K562 (cell line): Measurements from ENCODE around the gene CRLF1. TPM values are rescaled to one million over a fixed set of nuclear protein-coding genes. Genes with fewer than 3 reads are reported as not detected.

ENCODE experiments used
- ATAC-seq: fragments of 200-7000 bp; cut with Tn5 transposase; 3 replicates; pipeline ENCODE4 v1.9.1; 2020; ENCODE audit warnings: moderate library complexity
- BruUV-seq: library from RNA; stranded (reverse); fragments of 400-500 nt; replicated peaks from 2 replicates; lab custom pipeline; 2021; lab: Mats Ljungman, UMichigan
- CTCF ChIA-PET: fragments of 300-600 bp; formaldehyde crosslinking; extraction: SDS; loops from one replicate; lab custom pipeline; 2021; ENCODE audit warnings: low intra/inter-chr PET ratio; lab: Yijun Ruan, JAX
- POLR2A ChIA-PET: fragments of 300-600, 350-650 bp; sonication (Branson Sonifier 250); formaldehyde crosslinking; extraction: SDS; loops from one replicate; lab custom pipeline; 2021; ENCODE audit warnings: antibody characterized with exemption, inconsistent platforms; lab: Yijun Ruan, JAX
- DNase-seq, 4 experiments: peaks; one replicate each; pipeline versions ENCODE4 v3.0.0 to v3.0.0-alpha.2; 2011 to 2018; ENCODE audit warnings: low spot score in 3 of 4, mixed read lengths in 3 of 4; ENCODE audit errors: extremely low read depth in 1 of 4
- FAIRE-seq: peaks from 2 replicates; lab custom pipeline; 2011; peaks lifted over from hg19 to GRCh38; lab: Jason Lieb, UNC
- H2AFZ ChIP-seq: 2 replicates; pipeline ENCODE4 v1.6.0; 2011; ENCODE audit warnings: low read depth, low read length, control low read depth, inconsistent platforms
- H3K27ac ChIP-seq: fragments of 200-600 bp; 3 replicates; pipeline ENCODE4 v1.8.0; 2011; ENCODE audit warnings: low read depth, mild to moderate bottlenecking, control low read depth, inconsistent platforms, low read length, moderate library complexity, mixed read lengths; ENCODE audit errors: extremely low read depth
- H3K27me3 ChIP-seq, 2 experiments: fragments of 300-600 bp in 1 of 2; 2 replicates in 1 of 2; 3 replicates in 1 of 2; pipeline versions ENCODE4 v1.6.0 to v1.8.0; 2011; ENCODE audit warnings: inconsistent platforms in 2 of 2, low read length in 2 of 2, mild to moderate bottlenecking in 1 of 2, mixed read lengths in 1 of 2, moderate library complexity in 1 of 2; ENCODE audit not compliant: control insufficient read depth in 2 of 2, insufficient read depth in 2 of 2
- H3K36me3 ChIP-seq: fragments of 300-600 bp; 3 replicates; pipeline ENCODE4 v1.8.0; 2011; ENCODE audit warnings: mild to moderate bottlenecking, low read length, inconsistent platforms; ENCODE audit not compliant: control insufficient read depth, insufficient read depth
- H3K4me1 ChIP-seq, 2 experiments: fragments of 200-600 bp in 1 of 2; replicated peaks in 1 of 2; 2 replicates in 1 of 2; 3 replicates in 1 of 2; pipeline versions ENCODE4 v1.5.1 to v1.8.0; 2011; ENCODE audit warnings: inconsistent platforms in 2 of 2, low read length in 2 of 2, mild to moderate bottlenecking in 1 of 2, mixed read lengths in 1 of 2, moderate library complexity in 1 of 2; ENCODE audit not compliant: control insufficient read depth in 2 of 2, insufficient read depth in 2 of 2
- H3K4me2 ChIP-seq: 2 replicates; pipeline ENCODE4 v1.6.1; 2011; ENCODE audit warnings: low read length, control low read depth, inconsistent platforms, mixed read lengths; ENCODE audit not compliant: insufficient read depth
- H3K4me3 ChIP-seq: fragments of 200-600 bp; sonication (generic), shearing (Covaris generic); 2 replicates; pipeline ENCODE4 v1.5.1; 2016; ENCODE audit warnings: control low read depth, inconsistent platforms
- H3K79me2 ChIP-seq: fragments of 200-600 bp; 3 replicates; pipeline ENCODE4 v1.8.0; 2011; ENCODE audit warnings: low read length, inconsistent platforms; ENCODE audit not compliant: control insufficient read depth, insufficient read depth
- H3K9ac ChIP-seq, 2 experiments: 2 replicates each; pipeline versions ENCODE4 v1.6.0 to v1.6.1; 2011; ENCODE audit warnings: low read depth in 2 of 2, low read length in 2 of 2, control low read depth in 1 of 2, inconsistent platforms in 1 of 2, mild to moderate bottlenecking in 1 of 2, mixed read lengths in 1 of 2; ENCODE audit not compliant: insufficient read depth in 1 of 2
- H3K9me1 ChIP-seq: one replicate; pipeline ENCODE4 v1.6.0; 2011; ENCODE audit warnings: inconsistent platforms, mild to moderate bottlenecking, low read length, moderate library complexity; ENCODE audit not compliant: control insufficient read depth, insufficient read depth
- H3K9me3 ChIP-seq: replicated peaks from 2 replicates; pipeline ENCODE4 v1.5.1; 2011; ENCODE audit warnings: low read depth, low read length, inconsistent platforms; ENCODE audit not compliant: control insufficient read depth, insufficient read depth
- H4K20me1 ChIP-seq: replicated peaks from 2 replicates; pipeline ENCODE4 v1.6.1; 2011; ENCODE audit warnings: low read length, inconsistent platforms, mixed read lengths; ENCODE audit not compliant: control insufficient read depth, insufficient read depth
- CBFA2T2 ChIP-seq: fragments of 450-650 bp; conservative IDR thresholded peaks from 2 replicates; pipeline ENCODE4 v1.6.1; 2017; ENCODE audit warnings: mild to moderate bottlenecking
- CHCHD3 ChIP-seq: fragments of 250-450 bp; sonication (Bioruptor Pico); IDR thresholded peaks from 2 replicates; pipeline ENCODE4 v2.1.2; 2022; ENCODE audit warnings: mild to moderate bottlenecking
- CHD4 ChIP-seq: fragments of 200-600 bp; sonication (generic); IDR thresholded peaks from 3 replicates; pipeline ENCODE4 v1.6.1; 2012; ENCODE audit warnings: low read depth, mild to moderate bottlenecking, mixed read lengths, low read length, inconsistent platforms; ENCODE audit not compliant: insufficient read depth, insufficient replicate concordance, poor library complexity, severe bottlenecking
- RBBP5 ChIP-seq: fragments of 200-600 bp; sonication (generic); IDR thresholded peaks from 2 replicates; pipeline ENCODE4 v1.6.1; 2012; ENCODE audit warnings: borderline replicate concordance, mild to moderate bottlenecking, low read length, control low read depth, inconsistent platforms; ENCODE audit not compliant: insufficient read depth, poor library complexity, severe bottlenecking
- SIX5 ChIP-seq, 2 experiments: IDR thresholded peaks; 2 replicates each; pipeline ENCODE4 v1.6.1; 2011; ENCODE audit warnings: low read length in 2 of 2, borderline replicate concordance in 1 of 2, low read depth in 1 of 2, mild to moderate bottlenecking in 1 of 2, moderate library complexity in 1 of 2; ENCODE audit not compliant: insufficient read depth in 1 of 2
- ZBTB7A ChIP-seq: IDR thresholded peaks from 2 replicates; pipeline ENCODE4 v1.6.1; 2011; ENCODE audit warnings: low read depth, mild to moderate bottlenecking, low read length, moderate library complexity, borderline replicate concordance; ENCODE audit not compliant: control insufficient read depth
- ZNF280A ChIP-seq: fragments of 450-650 bp; IDR thresholded peaks from 2 replicates; pipeline ENCODE4 v1.6.1; 2018; ENCODE audit warnings: mild to moderate bottlenecking, low read depth; ENCODE audit not compliant: partially characterized antibody
- ZNF740 ChIP-seq, 3 experiments: fragments of 200-800 bp in 1 of 3; sonication (Bioruptor generic) in 1 of 3; sonication (generic) in 1 of 3; formaldehyde crosslinking in 1 of 3; IDR thresholded peaks; 2 replicates each; pipeline versions ENCODE4 v1.6.1 to v1.8.0; 2016 to 2022; ENCODE audit warnings: mild to moderate bottlenecking in 2 of 3, missing compliant biosample characterization in 2 of 3, missing genetic modification characterization in 2 of 3, missing genetic modification reagents in 1 of 3
- WGBS: fragments of 100-300 bp; shearing (Covaris generic); methylation state at CpG from one replicate; pipeline ENCODE4 v1.1.6; 2016; ENCODE audit warnings: low coverage, mixed read lengths; ENCODE audit not compliant: insufficient coverage; ENCODE audit errors: missing lambda C conversion rate; 5-methylcytosine and 5-hydroxymethylcytosine counted together
- in situ Hi-C: fragments of 300-500 bp; cut with MboI; formaldehyde crosslinking; loops from 4 replicates; pipeline ENCODE4 v1.15.0; 2018; ENCODE audit warnings: inconsistent platforms, mixed read lengths
- intact Hi-C: fragments of 100-400 bp; cut with micrococcal nuclease; formaldehyde crosslinking; loops from 2 replicates; pipeline ENCODE4 v1.14.2; 2022
- polyA plus RNA-seq, 8 experiments: library from polyadenylated mRNA; depleted of rRNA in 4 of 8; stranded (reverse) in 5 of 8; unstranded in 3 of 8; fragments of >200 nt; fragmentation: Nextera tagmentation in 2 of 8; fragmentation: Illumina TruSeq in 1 of 8; extraction: Ambion mirVana in 2 of 8; extraction: Trizol in 1 of 8; gene quantifications; 2 replicates each; pipeline versions ENCODE4 v1.2.1 to v1.2.3, GENCODE V29; 2011 to 2014; ENCODE audit warnings: inconsistent platforms in 1 of 8, missing spikeins in 1 of 8
- total RNA-seq, 7 experiments: library from RNA; depleted of rRNA in 6 of 7; stranded (reverse); fragments of >200 nt in 6 of 7; fragmentation: Illumina TruSeq in 2 of 7; extraction: Trizol in 2 of 7; gene quantifications; 2 replicates each; pipeline versions ENCODE4 v1.2.1 to v1.2.3, GENCODE V29; 2011 to 2021; ENCODE audit warnings: low replicate concordance in 1 of 7

The CRLF1 gene
- total and polyA plus RNA-seq, 9 of the 15 experiments (the other 6 are each of a cell fraction or from before 2014, with no cell fraction given), result 0.85 to 3.6 (median 1.7) TPM

- peak; percentile 44; the same call in 1 of the 2 replicates for TF ChIP-seq ZBTB7A
- TF ChIP-seq ZNF740 (CRISPR knock-in tag; IDR thresholded peaks at IDR 0.05), result no peak
- TF ChIP-seq ZNF740 (tag; IDR thresholded peaks at IDR 0.05), result no peak
- no peak for TF ChIP-seq SIX5 (IDR thresholded peaks at IDR 0.05; ENCODE audit: borderline replicate concordance in 1 of 2, insufficient read depth in 1 of 2, low read depth in 1 of 2, low read length in 2 of 2)
- no peak for TF ChIP-seq RBBP5
- TF ChIP-seq, all 486 proteins: peak for 2
Observed at GRCh38 chr19:18599485-18599884, 7.1 kb downstream of the CRLF1 start (continued).

- H3K4me2 ChIP-seq, result no peak overlapping the region
- peaks cover 21 to 57% of the 10 kb centered on the region in 2 experiments for H3K4me1 ChIP-seq
- no peaks in the 10 kb centered on the region for H3K9me3 ChIP-seq
- H3K27me3 ChIP-seq, result no peaks in the 10 kb centered on the region
- intact Hi-C loops, result loop anchor here (10.0 kb wide), 1 partner anchor 247 kb away; no protein-coding TSS in a partner anchor
- ChIA-PET POLR2A (no interaction called here), CTCF (no interaction called here)
- no peak overlapping the region for H2AFZ ChIP-seq
- H3K9me1 ChIP-seq, result no peaks in the 10 kb centered on the region
- H3K79me2 ChIP-seq, result no peaks in the 10 kb centered on the region
- peak overlapping the region in 1 of 2 experiments; percentile 20; a peak in 1 of 4 replicates for H3K9ac ChIP-seq
- no peak overlapping the region for H3K27ac ChIP-seq
- FAIRE-seq, result no peak
- no peak for DNase-seq
- TF ChIP-seq CHCHD3 (no peak), ZNF280A (no peak), CBFA2T2 (no peak), CHD4 (no peak)
- H4K20me1 ChIP-seq, result 0 out of 2 replicates have a peak, but pooled peaks cover under 1% of the 10 kb centered on the region
- ATAC-seq, result no peak
- H3K4me3 ChIP-seq, result no peak overlapping the region
- in situ Hi-C loops, result no loop called here
- BruUV-seq, result no TSS peak
- WGBS, result 58% methylated on average over 15 of the region's 25 CpGs
- no peaks in the 10 kb centered on the region for H3K36me3 ChIP-seq
Observed at GRCh38 chr19:18597809-18598660, 8.6 kb downstream of the CRLF1 start.
